Natural killer cell treated with Interleukin-12 subunit alpha and Interleukin-12 subunit beta and Interleukin-15 and Interleukin-18, amount 100 ng/mL, for 72 hours (primary cell): ENCODE measurements around the gene CPNE7. TPM values are rescaled to one million over a fixed set of nuclear protein-coding genes. Genes with fewer than 3 reads are reported as not detected.

Experiments
- ATAC-seq, 2 donors: fragments of 150-1000 bp; cut with Tn5 transposase in 1 of 2; sonication (Bioruptor Pico), chemical (Tn5 transposase) in 1 of 2; 2 replicates each; pipeline ENCODE4 v1.10.0; 2021
- DNase-seq: peaks from one replicate; pipeline ENCODE4 v3.0.0; 2022; ENCODE audit warnings: low spot score
- H3K27ac Mint-ChIP-seq, 2 donors: 1 replicate in 1 of 2; 2 replicates in 1 of 2; pipeline ENCODE4 v1.8.0; 2022; ENCODE audit warnings: mixed read lengths in 2 of 2, mild to moderate bottlenecking in 1 of 2, moderate library complexity in 1 of 2
- H3K27me3 Mint-ChIP-seq, 2 donors: 1 replicate in 1 of 2; 2 replicates in 1 of 2; pipeline ENCODE4 v1.8.0; 2022; ENCODE audit warnings: mixed read lengths in 2 of 2
- H3K36me3 Mint-ChIP-seq: one replicate; pipeline ENCODE4 v1.8.0; 2022; ENCODE audit warnings: mixed read lengths
- H3K4me1 Mint-ChIP-seq, 2 donors: 1 replicate in 1 of 2; 2 replicates in 1 of 2; pipeline ENCODE4 v1.8.0; 2022; ENCODE audit warnings: low read depth in 2 of 2, mixed read lengths in 2 of 2, mild to moderate bottlenecking in 1 of 2
- H3K4me3 Mint-ChIP-seq: one replicate; pipeline ENCODE4 v1.8.0; 2022; ENCODE audit warnings: mixed read lengths
- H3K9me3 Mint-ChIP-seq: 2 replicates; pipeline ENCODE4 v1.8.0; 2022; ENCODE audit warnings: mixed read lengths
- total RNA-seq, 2 donors: library from RNA; stranded (reverse); gene quantifications; one replicate each; pipeline ENCODE4 v1.2.3, GENCODE V29; 2022

The CPNE7 gene
- total RNA-seq, 2 donors from 2014 or later: 0.81 to 4.2 TPM

DNA sequence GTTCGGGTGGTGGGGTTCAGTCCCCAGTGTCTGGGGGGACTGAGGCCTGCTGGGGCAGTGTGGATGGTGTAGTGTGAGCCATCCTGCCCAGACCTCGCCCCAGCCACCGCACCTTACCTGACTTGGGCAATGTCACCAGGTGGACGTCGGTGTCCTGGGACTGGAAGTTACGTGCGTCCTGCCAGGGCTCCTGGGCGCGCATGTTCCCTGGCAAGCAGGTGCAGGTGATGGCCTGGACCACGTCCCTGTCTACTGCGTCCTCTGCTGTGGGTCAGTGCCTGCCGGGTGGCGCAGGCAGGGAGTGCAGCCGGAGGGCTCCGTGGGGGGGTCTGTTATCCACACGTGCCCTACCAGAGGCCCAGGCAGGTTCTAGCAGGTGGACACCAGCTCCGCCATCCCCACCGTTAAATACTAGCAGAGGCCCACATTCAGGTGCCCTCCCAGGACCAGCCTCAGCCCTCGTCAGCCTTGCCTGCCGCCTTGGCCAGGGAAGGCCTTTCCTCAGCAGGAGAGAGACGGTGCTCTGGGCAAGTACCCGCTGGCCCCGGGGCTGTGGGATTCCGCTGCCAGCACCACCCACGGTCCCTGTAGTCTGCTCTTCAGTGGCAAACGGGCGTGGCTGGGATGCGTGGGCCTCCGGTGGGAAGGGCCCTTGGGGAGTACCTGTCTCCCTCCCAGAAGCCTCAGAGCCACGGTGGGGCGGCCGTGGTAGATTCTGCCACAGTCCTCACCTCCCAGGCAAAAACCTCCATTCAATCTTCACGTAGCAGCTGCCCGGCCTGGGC is 29.8 kb downstream of the CPNE7 start:
- no peak overlapping the region for H3K27ac Mint-ChIP-seq
- ATAC-seq (no peak), DNase-seq (no peak)
- H3K4me1 Mint-ChIP-seq: peaks cover 7 to 9% of the 10 kb centered on the region in 2 donors
- H3K36me3 Mint-ChIP-seq: no peaks in the 10 kb centered on the region
- H3K27me3 Mint-ChIP-seq: peaks cover 0 to 3% of the 10 kb centered on the region in 2 donors
- no peak overlapping the region for H3K4me3 Mint-ChIP-seq
- no peaks in the 10 kb centered on the region for H3K9me3 Mint-ChIP-seq

DNA sequence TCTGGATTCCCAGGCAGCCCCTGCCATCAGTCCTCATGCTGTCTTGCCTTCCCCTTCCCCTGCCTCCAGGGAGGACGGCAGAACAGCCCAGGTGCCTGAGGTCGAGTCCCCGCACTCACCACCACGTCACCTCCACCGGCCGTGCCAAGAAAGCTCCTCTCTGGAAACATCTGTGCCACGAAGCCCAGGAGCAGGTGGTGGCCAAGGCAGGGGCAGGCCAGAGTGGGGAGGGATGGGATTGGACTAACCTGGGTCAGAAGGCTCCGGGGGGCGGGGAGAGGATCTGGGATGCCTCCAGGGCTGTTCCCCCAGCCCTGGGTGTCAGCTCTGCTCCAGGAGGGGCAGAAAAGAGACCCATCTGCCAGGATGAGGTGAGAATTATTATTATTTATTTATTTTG is 30.4 kb downstream of the CPNE7 start:
- H3K27ac Mint-ChIP-seq: no peak overlapping the region

GRCh38 chr16:89607453-89607852 is 31.9 kb downstream of the CPNE7 start:
- no peak for ATAC-seq

More for the DNA sequence above, 30.4 kb downstream of the CPNE7 start:
- DNase-seq: no peak
- peaks cover 7 to 9% of the 10 kb centered on the region in 2 donors for H3K4me1 Mint-ChIP-seq
- H3K36me3 Mint-ChIP-seq: no peaks in the 10 kb centered on the region
- peaks cover 0 to 3% of the 10 kb centered on the region in 2 donors for H3K27me3 Mint-ChIP-seq
- H3K4me3 Mint-ChIP-seq: no peak overlapping the region
- H3K9me3 Mint-ChIP-seq: no peaks in the 10 kb centered on the region
- no peak for ATAC-seq

GRCh38 chr16:89607937-89608740 is 32.6 kb downstream of the CPNE7 start:
- ATAC-seq: no peak
- Mint-ChIP-seq H3K9me3 (no peaks in the 10 kb centered on the region), H3K4me3 (no peak overlapping the region), H3K36me3 (no peaks in the 10 kb centered on the region), H3K4me1 (peaks cover under 1 to 5% of the 10 kb centered on the region in 2 donors), H3K27ac (no peak overlapping the region), H3K27me3 (peaks cover 0 to under 1% of the 10 kb centered on the region in 2 donors)
- DNase-seq: no peak

More at GRCh38 chr16:89607453-89607852, 31.9 kb downstream of the CPNE7 start:
- DNase-seq: no peak
- no peaks in the 10 kb centered on the region for H3K9me3 Mint-ChIP-seq
- H3K36me3 Mint-ChIP-seq: no peaks in the 10 kb centered on the region
- no peak overlapping the region for H3K4me3 Mint-ChIP-seq
- H3K4me1 Mint-ChIP-seq: peaks cover 7% of the 10 kb centered on the region in 2 donors
- H3K27ac Mint-ChIP-seq: no peak overlapping the region
- peaks cover 0 to 3% of the 10 kb centered on the region in 2 donors for H3K27me3 Mint-ChIP-seq

GRCh38 chr16:89610108-89610453 is 34.5 kb downstream of the CPNE7 start:
- Mint-ChIP-seq H3K4me3 (no peak overlapping the region), H3K27me3 (no peaks in the 10 kb centered on the region), H3K9me3 (no peaks in the 10 kb centered on the region), H3K36me3 (no peaks in the 10 kb centered on the region), H3K4me1 (peaks cover 0 to 5% of the 10 kb centered on the region in 2 donors), H3K27ac (no peak overlapping the region)
- ATAC-seq (no peak), DNase-seq (no peak)

- no peak overlapping the region for H3K4me3 Mint-ChIP-seq
- H3K27ac Mint-ChIP-seq: peak overlapping the region in 1 of 2 donors; percentile 19
- H3K27me3 Mint-ChIP-seq: no peaks in the 10 kb centered on the region
- DNase-seq (no peak), ATAC-seq (no peak)
- H3K4me1 Mint-ChIP-seq: peaks cover 11 to 13% of the 10 kb centered on the region in 2 donors
- H3K36me3 Mint-ChIP-seq: no peaks in the 10 kb centered on the region
- peaks cover 3% of the 10 kb centered on the region for H3K9me3 Mint-ChIP-seq
Observed at GRCh38 chr16:89612415-89613166, 37.0 kb downstream of the CPNE7 start.

- Mint-ChIP-seq H3K9me3 (peaks cover 3% of the 10 kb centered on the region), H3K4me1 (peaks cover 11 to 13% of the 10 kb centered on the region in 2 donors), H3K4me3 (no peak within 1 kb of the TSS), H3K27me3 (no peaks in the 10 kb centered on the region), H3K27ac (peak within 1 kb of the TSS in 1 of 2 donors; percentile 19), H3K36me3 (no peaks in the 10 kb centered on the region)
- no peak for DNase-seq
- peak in 1 of 2 donors; percentile 20 for ATAC-seq
Observed at GRCh38 chr16:89613231-89613953, 37.8 kb downstream of the CPNE7 start, which contains the start of gene DPEP1. TSS of gene DPEP1 (plus strand) at chr16:89613642. CDS start at chr16:89630411, 16,769 bp downstream.

DNA sequence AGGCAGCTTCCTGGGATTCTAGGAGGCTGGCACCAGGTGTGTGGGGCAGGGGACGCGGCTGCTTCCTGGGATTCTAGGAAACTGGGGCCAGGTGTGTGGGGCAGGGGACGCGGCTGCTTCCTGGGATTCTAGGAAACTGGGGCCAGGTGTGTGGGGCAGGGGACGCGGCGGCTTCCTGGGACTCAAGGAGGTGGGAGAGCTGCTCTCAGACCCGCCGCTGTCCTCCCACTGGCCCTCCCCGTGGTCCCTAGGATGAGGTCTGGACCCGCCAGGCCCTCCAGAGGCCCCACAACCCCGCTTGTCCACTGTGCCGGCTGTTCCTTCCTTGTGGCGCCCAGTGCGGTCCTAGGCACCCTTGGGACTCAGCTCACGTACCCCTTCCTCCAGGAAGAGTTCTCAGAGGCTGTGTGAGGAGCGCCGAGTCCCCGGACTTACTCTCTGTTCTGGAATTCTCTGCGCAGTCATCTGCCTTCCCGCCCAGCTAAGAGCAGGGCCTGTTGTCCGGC is 38.4 kb downstream of the CPNE7 start:
- H3K4me3 Mint-ChIP-seq: no peak overlapping the region
- no peak for ATAC-seq
- no peak for DNase-seq
- H3K4me1 Mint-ChIP-seq: peaks cover 11 to 13% of the 10 kb centered on the region in 2 donors
- H3K36me3 Mint-ChIP-seq: no peaks in the 10 kb centered on the region
- no peaks in the 10 kb centered on the region for H3K27me3 Mint-ChIP-seq
- H3K27ac Mint-ChIP-seq: no peak overlapping the region
- H3K9me3 Mint-ChIP-seq: peaks cover 3% of the 10 kb centered on the region

DNA sequence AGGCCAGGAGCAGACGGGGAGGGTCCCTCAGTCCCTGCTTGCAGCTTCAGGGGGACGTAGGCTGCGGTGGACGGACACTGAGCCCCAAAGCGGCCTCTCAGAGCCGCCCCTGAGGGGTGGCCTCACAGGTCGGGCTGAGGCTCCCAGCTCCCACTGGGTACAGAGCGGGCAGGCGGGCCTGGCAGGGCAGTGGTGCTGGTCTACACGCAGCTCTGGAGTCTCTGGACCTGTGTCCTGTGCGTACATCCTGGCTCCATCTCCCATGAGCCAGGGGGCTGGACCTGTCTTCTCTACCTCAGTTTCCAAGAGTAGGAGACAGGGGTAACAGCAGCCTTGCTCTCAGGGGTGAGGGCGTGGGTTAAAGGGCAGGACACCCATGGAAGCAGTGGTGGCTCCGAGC is 39.6 kb downstream of the CPNE7 start:
- H3K36me3 Mint-ChIP-seq: no peaks in the 10 kb centered on the region
- H3K4me1 Mint-ChIP-seq: peaks cover 11 to 13% of the 10 kb centered on the region in 2 donors
- no peaks in the 10 kb centered on the region for H3K27me3 Mint-ChIP-seq
- DNase-seq (no peak), ATAC-seq (no peak)
- no peak overlapping the region for H3K4me3 Mint-ChIP-seq
- peaks cover 3% of the 10 kb centered on the region for H3K9me3 Mint-ChIP-seq
- H3K27ac Mint-ChIP-seq: no peak overlapping the region

GRCh38 chr16:89615596-89616090 is 40.1 kb downstream of the CPNE7 start:
- peak overlapping the region in 1 of 2 donors; percentile 82 for H3K27ac Mint-ChIP-seq
- H3K4me3 Mint-ChIP-seq: no peak overlapping the region
- no peaks in the 10 kb centered on the region for H3K27me3 Mint-ChIP-seq
- DNase-seq (no peak), ATAC-seq (no peak)
- H3K4me1 Mint-ChIP-seq: peaks cover 11 to 13% of the 10 kb centered on the region in 2 donors
- H3K9me3 Mint-ChIP-seq: peaks cover 3% of the 10 kb centered on the region
- no peaks in the 10 kb centered on the region for H3K36me3 Mint-ChIP-seq

- Mint-ChIP-seq H3K27ac (peak overlapping the region; percentile 78 to 82), H3K27me3 (no peaks in the 10 kb centered on the region), H3K9me3 (peaks cover 3% of the 10 kb centered on the region), H3K4me1 (peaks cover 11 to 13% of the 10 kb centered on the region in 2 donors), H3K4me3 (peak overlapping the region; percentile 58), H3K36me3 (no peaks in the 10 kb centered on the region)
- DNase-seq (no peak), ATAC-seq (no peak)
Observed at GRCh38 chr16:89616623-89617022, 41.1 kb downstream of the CPNE7 start.

DNA sequence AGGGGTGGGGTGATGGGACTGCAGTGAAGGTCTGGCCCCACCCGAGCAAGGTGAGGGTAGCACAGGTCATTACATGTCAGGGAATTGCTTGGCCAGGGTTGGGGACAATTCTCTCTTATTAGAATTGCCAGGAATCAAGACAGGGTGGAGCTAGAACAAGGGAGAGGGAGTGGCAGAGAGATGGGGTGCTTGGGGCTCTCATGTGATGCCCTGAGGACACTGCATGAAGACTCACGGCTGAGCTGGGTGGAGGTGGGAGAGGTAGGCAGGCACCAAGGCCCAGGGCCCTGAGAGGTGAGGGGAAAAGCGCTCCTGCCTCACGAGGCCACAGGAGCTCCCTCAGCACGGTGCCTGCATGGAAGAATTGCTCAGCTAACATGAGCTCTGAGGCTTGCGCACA is 41.5 kb downstream of the CPNE7 start:
- Mint-ChIP-seq H3K4me1 (peaks cover 11 to 13% of the 10 kb centered on the region in 2 donors), H3K36me3 (no peaks in the 10 kb centered on the region), H3K27ac (peak overlapping the region; percentile 78 to 82), H3K4me3 (no peak overlapping the region), H3K27me3 (no peaks in the 10 kb centered on the region), H3K9me3 (peaks cover 3% of the 10 kb centered on the region)
- ATAC-seq (no peak), DNase-seq (no peak)
